Effector memory CD4-positive, alpha-beta T cell (primary cell): ENCODE results near the gene ERGIC1.

Experiments used
- DNase-seq, 3 donors: peaks; one replicate each; pipeline ENCODE4 v3.0.0-alpha.2; 2020
- H3K27ac ChIP-seq: 2 replicates; pipeline ENCODE4 v1.7.0; 2013; ENCODE audit warnings: mild to moderate bottlenecking, low read length, moderate library complexity; ENCODE audit not compliant: insufficient read depth, poor library complexity, severe bottlenecking
- H3K27me3 ChIP-seq: replicated peaks from 2 replicates; pipeline ENCODE4 v1.7.0; 2013; ENCODE audit warnings: mild to moderate bottlenecking, low read length; ENCODE audit not compliant: insufficient read depth, control insufficient read depth, poor library complexity, severe bottlenecking
- H3K36me3 ChIP-seq: 2 replicates; pipeline ENCODE4 v1.7.0; 2013; ENCODE audit warnings: mild to moderate bottlenecking, low read length, moderate library complexity; ENCODE audit not compliant: control insufficient read depth, insufficient read depth
- H3K4me1 ChIP-seq: 2 replicates; pipeline ENCODE4 v1.7.0; 2013; ENCODE audit warnings: low read length, mild to moderate bottlenecking; ENCODE audit not compliant: control insufficient read depth, insufficient read depth, poor library complexity, severe bottlenecking
- H3K4me3 ChIP-seq: 2 replicates; pipeline ENCODE4 v1.7.0; 2013; ENCODE audit warnings: low read length, low read depth, mild to moderate bottlenecking; ENCODE audit not compliant: insufficient read depth, poor library complexity, severe bottlenecking
- H3K9me3 ChIP-seq: 2 replicates; pipeline ENCODE4 v1.7.0; 2013; ENCODE audit warnings: mild to moderate bottlenecking, low read length, moderate library complexity; ENCODE audit not compliant: control insufficient read depth

The ERGIC1 gene

DNA sequence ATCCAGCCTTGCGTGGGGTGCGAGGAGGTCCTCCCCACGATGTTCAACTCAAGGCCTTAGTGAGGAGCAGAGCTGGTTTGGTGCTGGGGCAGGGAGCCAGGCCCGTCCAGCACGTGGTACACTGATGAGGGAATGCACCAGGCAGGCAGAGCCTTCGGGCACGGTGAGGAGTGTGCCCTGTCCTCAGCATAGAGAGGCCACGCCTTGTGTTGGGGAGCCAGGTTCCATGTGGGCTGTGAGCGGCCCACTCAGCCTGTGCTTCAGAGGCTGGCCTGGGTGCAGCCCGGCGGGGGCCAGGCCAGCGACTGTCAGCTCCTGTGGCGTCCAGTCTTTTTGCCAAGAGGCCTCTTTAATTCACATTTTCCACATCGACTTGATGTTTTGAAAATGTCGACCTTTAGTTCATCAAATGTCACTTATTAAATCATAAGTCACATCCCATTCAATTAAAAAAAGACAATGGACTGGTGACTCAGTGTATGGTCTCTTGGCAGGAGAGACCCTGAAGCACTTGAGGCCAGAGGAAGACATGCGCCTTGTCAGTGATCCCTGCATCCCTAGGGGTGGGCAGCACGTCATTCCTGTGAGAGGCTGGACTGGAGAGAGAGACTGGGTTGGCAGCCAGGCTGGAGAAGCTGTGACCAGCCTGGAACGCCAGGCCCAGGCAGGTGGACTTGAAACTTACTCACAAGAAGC lies 21.7 kb downstream of the ERGIC1 start:
- Histone ChIP-seq H3K4me1 (no peaks in the 10 kb centered on the region), H3K27me3 (no peaks in the 10 kb centered on the region), H3K27ac (no peak overlapping the region), H3K36me3 (no peaks in the 10 kb centered on the region), H3K4me3 (no peak overlapping the region), H3K9me3 (no peaks in the 10 kb centered on the region)
- no peak for DNase-seq

DNA sequence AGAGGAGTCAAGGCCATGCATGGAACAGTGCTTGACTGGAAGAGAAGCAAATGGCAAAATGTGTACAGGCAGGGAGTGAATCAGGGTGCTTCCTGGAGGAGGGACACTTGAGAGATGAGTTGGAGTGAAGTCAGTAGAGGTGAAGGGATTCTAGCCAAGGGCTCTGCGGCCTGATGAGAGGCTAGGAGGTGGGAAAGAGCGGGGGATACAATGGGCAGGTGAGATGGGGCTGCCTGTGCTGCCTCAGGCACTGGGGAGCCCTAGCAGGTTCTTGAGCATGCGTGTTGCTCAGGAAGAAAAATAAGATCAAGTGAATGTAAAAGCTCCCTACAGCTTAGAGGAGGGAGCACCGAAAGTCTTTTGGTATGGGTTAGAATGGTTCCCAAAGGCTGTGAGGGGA lies 22.3 kb downstream of the ERGIC1 start:
- Histone ChIP-seq H3K9me3 (no peaks in the 10 kb centered on the region), H3K4me3 (no peak overlapping the region), H3K27me3 (no peaks in the 10 kb centered on the region), H3K27ac (no peak overlapping the region), H3K4me1 (peaks cover 2% of the 10 kb centered on the region), H3K36me3 (no peaks in the 10 kb centered on the region)
- no peak for DNase-seq

DNA sequence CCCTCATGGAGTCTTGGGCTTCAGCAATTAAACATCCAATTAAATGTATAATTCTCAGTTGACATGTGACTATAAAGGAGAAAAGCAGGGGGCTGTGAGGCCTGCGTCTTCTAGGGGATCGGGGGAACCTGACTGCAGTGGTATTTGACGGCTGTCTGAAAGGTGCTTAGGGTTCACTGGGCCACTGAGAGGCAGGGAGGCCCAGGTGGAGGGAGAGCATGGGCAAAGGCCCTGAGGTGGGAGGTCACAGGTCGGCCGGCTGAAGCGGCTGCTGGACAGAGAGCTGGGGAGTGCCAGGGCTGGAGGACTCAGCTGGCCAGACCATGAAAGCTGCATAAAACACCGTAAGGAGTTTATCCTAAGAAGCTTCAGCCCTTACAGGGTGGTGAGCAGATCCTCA lies 23.9 kb downstream of the ERGIC1 start:
- Histone ChIP-seq H3K27me3 (no peaks in the 10 kb centered on the region), H3K4me1 (peaks cover 9% of the 10 kb centered on the region), H3K27ac (no peak overlapping the region), H3K36me3 (no peaks in the 10 kb centered on the region), H3K9me3 (no peaks in the 10 kb centered on the region), H3K4me3 (no peak overlapping the region)
- no peak for DNase-seq

DNA sequence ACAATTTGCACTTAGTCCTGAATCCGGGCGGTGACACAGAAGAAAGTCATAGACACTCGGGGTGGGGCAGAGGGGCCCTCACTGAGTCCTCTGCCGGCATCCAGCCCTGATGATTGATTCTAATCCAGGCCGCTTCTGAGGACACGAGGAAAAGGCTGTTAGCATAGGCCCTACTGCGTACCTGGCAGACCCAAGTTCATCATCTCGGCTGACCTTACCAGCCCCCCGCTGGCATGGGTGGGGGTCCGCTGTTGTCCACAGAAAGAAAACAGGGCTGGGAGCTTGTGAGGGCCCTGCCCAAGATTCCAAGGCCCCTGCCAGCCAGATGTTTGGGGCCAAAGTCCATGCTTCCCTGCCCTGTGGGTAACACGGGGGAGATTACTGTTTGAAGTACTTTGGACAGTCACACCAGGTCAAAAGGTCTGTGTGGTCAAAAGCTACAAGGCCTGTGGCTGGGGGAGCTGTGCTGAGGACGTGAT lies 24.5 kb downstream of the ERGIC1 start:
- DNase-seq: no peak
- no peaks in the 10 kb centered on the region for H3K36me3 ChIP-seq
- no peaks in the 10 kb centered on the region for H3K27me3 ChIP-seq
- H3K9me3 ChIP-seq: no peaks in the 10 kb centered on the region
- H3K4me3 ChIP-seq: no peak overlapping the region
- no peak overlapping the region for H3K27ac ChIP-seq
- H3K4me1 ChIP-seq: peaks cover 9% of the 10 kb centered on the region

DNA sequence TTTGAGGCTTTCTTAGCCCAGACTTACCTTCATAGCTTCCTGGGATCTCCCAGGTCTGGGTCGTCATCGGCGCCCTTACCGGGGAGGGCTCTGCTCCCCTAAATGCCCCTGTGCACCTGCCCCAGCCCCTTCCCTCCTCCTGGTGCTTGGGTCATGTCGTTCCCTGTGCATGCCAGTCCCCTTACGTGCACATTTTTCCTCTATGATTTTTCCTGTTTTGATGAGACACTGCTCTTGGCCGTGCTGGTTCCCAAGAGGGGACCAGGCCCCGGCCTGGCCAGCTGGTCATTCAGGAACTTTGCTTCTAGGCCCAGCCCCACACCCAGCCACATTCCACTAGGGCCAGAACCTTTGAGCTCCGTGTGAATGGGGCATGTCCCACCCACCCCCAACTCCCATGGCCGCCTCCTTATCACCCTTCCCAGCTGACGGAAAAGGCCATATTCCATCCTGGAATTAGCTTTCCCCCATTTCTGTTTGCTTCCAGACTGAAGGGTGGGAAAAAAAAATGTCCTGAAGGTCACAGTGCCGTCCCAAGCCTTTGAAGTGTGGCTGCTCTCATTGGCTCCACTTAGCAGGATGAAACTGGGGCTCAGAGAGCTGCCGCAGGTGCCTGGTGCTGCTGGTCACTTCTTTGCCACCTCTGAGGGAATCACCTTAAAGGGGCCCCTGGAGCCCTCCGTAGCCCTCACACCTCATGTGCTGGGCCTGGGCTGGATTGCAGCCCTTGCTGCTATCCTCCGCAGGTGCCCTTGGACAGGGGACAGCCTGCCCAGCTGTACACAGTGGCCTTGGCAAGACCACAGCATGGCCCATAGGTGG lies 25.1 kb downstream of the ERGIC1 start:
- H3K27ac ChIP-seq: no peak overlapping the region

DNA sequence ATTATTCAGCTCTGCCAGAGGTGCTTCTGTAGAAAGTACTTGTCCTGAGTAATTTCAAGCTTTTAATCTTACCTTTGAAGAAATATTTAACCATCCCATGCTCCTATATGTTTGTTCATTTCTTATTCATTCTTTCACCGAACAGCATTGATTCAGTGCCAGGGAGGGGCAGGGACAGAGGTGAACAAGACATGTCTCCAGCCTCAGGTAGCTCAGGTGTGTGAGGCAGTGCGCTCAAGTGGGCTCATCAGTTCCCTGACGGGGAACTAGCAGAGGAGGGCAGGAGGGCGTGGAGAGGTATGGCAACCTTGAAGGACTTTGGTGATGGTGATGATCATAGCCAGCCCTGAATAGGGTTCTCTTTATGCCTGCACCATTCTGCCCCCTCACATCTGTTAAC lies 25.9 kb downstream of the ERGIC1 start:
- Histone ChIP-seq H3K4me3 (no peak overlapping the region), H3K9me3 (no peaks in the 10 kb centered on the region), H3K27ac (no peak overlapping the region), H3K27me3 (no peaks in the 10 kb centered on the region), H3K36me3 (no peaks in the 10 kb centered on the region), H3K4me1 (peaks cover 9% of the 10 kb centered on the region)
- no peak for DNase-seq

More for the DNA sequence above, 25.1 kb downstream of the ERGIC1 start:
- Histone ChIP-seq H3K4me3 (no peak overlapping the region), H3K4me1 (peaks cover 9% of the 10 kb centered on the region), H3K27me3 (no peaks in the 10 kb centered on the region), H3K9me3 (no peaks in the 10 kb centered on the region), H3K36me3 (no peaks in the 10 kb centered on the region)
- DNase-seq: no peak

DNA sequence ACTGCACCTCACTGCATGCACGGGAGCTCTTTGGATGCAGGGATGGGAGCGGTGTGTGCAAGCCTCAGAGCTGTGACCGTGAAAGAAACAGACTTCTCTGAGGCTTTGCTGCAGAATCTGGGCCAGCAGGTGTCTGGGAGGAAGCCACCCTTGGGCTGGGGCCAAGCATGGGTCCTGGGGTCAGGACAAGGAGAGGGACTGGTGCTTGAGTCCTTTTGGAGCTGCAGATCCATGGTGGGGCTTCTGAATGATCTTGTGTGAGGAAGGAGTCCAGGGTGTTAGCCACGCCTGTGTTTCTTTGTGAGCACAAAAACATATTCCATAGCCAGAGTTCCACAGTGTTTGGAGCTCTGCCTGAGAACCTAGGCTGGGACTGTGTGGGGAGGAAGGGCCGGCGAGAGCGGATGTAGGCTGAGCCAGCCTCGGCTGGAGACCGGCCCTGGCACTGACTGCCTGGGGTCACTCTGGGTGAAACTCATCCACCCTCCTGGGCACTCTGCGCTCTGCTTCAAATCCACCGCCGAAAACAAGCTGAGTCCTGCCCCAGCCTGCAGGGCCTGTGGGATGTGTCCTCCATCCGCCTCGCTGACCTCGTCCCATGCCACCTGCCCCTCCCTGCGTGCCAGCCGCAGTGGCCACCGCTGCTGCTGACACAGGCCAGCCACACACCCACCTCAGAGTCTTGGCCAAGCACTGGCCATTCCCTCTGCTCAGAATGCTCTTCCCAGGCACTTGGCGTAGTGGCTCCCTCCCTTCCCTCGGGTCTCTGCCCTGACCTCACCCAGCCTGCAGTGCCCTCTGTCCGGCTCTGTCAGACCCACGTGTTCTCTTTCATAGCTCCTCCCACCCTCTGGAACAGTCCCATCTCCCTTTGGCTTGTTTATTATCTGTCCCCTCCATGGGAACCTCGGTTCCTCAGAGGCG lies 26.7 kb downstream of the ERGIC1 start:
- Histone ChIP-seq H3K4me1 (peaks cover 9% of the 10 kb centered on the region), H3K36me3 (no peaks in the 10 kb centered on the region), H3K4me3 (no peak overlapping the region), H3K9me3 (no peaks in the 10 kb centered on the region), H3K27ac (no peak overlapping the region), H3K27me3 (no peaks in the 10 kb centered on the region)
- no peak for DNase-seq

DNA sequence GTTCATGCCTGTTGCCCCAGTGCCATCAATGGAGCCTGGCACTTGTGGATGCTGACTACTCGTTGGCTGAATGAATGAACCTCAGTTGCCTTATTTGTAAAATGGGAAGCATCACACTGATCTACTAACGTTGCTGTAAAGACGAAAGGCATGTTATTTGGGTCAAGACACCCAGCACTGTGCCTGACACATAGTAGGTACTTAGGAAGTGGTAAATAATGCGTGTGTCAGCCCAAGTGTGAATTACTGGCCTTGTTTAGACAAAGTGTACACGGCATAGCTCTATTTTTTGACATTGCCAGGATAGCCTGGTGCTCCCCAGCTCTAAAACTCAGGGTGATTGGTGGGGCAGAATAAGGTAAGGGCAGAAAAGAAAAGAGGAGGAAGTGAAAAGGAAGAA lies 27.4 kb downstream of the ERGIC1 start:
- Histone ChIP-seq H3K9me3 (no peaks in the 10 kb centered on the region), H3K36me3 (no peaks in the 10 kb centered on the region), H3K4me1 (peaks cover 9% of the 10 kb centered on the region), H3K27ac (no peak overlapping the region), H3K4me3 (no peak overlapping the region), H3K27me3 (no peaks in the 10 kb centered on the region)
- DNase-seq: no peak

DNA sequence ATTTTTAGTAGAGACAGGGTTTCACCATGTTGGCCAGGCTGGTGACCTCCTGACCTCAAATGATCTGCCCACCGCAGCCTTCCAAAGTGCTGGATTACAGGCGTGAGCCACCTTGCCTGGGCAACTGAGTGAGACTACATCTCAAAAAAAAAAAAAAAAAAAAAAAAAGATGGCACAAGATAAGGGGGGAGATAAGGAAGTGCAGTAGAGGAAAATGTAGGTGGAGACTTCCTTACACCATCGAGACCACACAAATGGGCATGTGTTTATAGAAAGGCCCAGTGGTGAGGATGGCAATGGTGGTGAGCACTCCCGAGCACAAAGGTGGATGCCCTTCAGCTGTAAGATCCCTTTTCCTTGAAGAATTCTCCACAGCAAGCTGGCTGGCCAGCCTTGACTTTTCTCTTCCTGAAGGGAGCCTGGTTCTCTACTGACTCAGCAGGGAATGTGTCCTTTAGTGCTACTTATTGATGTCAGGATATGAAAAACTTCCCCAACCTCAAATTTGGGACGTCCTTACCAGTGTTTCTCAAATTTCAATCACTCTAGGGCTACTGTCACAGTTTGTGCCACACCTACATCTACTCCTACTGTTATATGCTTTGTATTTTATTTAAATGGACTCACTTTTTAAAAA lies 28.2 kb downstream of the ERGIC1 start:
- Histone ChIP-seq H3K4me1 (peaks cover 9% of the 10 kb centered on the region), H3K27me3 (no peaks in the 10 kb centered on the region), H3K36me3 (no peaks in the 10 kb centered on the region), H3K27ac (no peak overlapping the region), H3K4me3 (no peak overlapping the region), H3K9me3 (no peaks in the 10 kb centered on the region)
- DNase-seq: no peak
